ENCODE measurements around the gene KNDC1.

KNDC1 gene

GRCh38 chr10:133201948-133202725 is 42.1 kb downstream of the KNDC1 start:
- no peak for TF ChIP-seq CTCF (IDR thresholded peaks at IDR 0.05; ENCODE audit: low read depth, low read length, missing control alignments)
- no peak overlapping the region for H3K4me3 ChIP-seq (ENCODE audit: low read depth, low read length)
- no peak for DNase-seq (ENCODE audit: low read depth)

- TF ChIP-seq CTCF (IDR thresholded peaks at IDR 0.05; ENCODE audit: low read depth, low read length, missing control alignments): no peak
These were observed 43.0 kb downstream of the KNDC1 start for GRCh38 chr10:133202778-133203651.

GRCh38 chr10:133203652-133204195 is 43.7 kb downstream of the KNDC1 start:
- H3K4me3 ChIP-seq (ENCODE audit: low read depth, low read length): no peak overlapping the region
- no peak for TF ChIP-seq CTCF (IDR thresholded peaks at IDR 0.05; ENCODE audit: low read depth, low read length, missing control alignments)
- no peak for DNase-seq (ENCODE audit: low read depth)

More at GRCh38 chr10:133202778-133203651, 43.0 kb downstream of the KNDC1 start:
- DNase-seq (ENCODE audit: low read depth): no peak
- no peak overlapping the region for H3K4me3 ChIP-seq (ENCODE audit: low read depth, low read length)

- no peak for TF ChIP-seq CTCF (IDR thresholded peaks at IDR 0.05; ENCODE audit: low read depth, low read length, missing control alignments)
- H3K4me3 ChIP-seq (ENCODE audit: low read depth, low read length): no peak overlapping the region
- no peak for DNase-seq (ENCODE audit: low read depth)
These were observed 44.4 kb downstream of the KNDC1 start for GRCh38 chr10:133204226-133205015.

GRCh38 chr10:133205146-133205545 is 45.1 kb downstream of the KNDC1 start:
- DNase-seq (ENCODE audit: low read depth): no peak
- no peak for TF ChIP-seq CTCF (IDR thresholded peaks at IDR 0.05; ENCODE audit: low read depth, low read length, missing control alignments)

GRCh38 chr10:133206356-133207040 is 46.5 kb downstream of the KNDC1 start:
- H3K4me3 ChIP-seq (ENCODE audit: low read depth, low read length): no peak overlapping the region
- no peak for TF ChIP-seq CTCF (IDR thresholded peaks at IDR 0.05; ENCODE audit: low read depth, low read length, missing control alignments)
- no peak for DNase-seq (ENCODE audit: low read depth)

More at GRCh38 chr10:133205146-133205545, 45.1 kb downstream of the KNDC1 start:
- no peak overlapping the region for H3K4me3 ChIP-seq (ENCODE audit: low read depth, low read length)
